Measurements from ENCODE around the gene TMEM222.
"Not testable (repeated sequence)": the region's sequence is repeated elsewhere in the genome, so short reads cannot be mapped to it uniquely, and the experiment has no call there.

GRCh38 chr1:27285821-27286220, 36.1 kb upstream of the TMEM222 start:
- TF ChIP-seq CTCF (IDR thresholded peaks at IDR 0.05; ENCODE audit: poor library complexity, severe bottlenecking); EP300 (conservative IDR thresholded peaks at IDR 0.05; ENCODE audit: poor library complexity, severe bottlenecking); POLR2AphosphoS5 (IDR thresholded peaks at IDR 0.05); EZH2 (IDR thresholded peaks at IDR 0.05; ENCODE audit: borderline replicate concordance, insufficient read depth, low read length, poor library complexity, severe bottlenecking); TAF1 (IDR thresholded peaks at IDR 0.05; ENCODE audit: low read depth); MXI1 (conservative IDR thresholded peaks at IDR 0.05; ENCODE audit: poor library complexity, severe bottlenecking); REST (IDR thresholded peaks at IDR 0.05; ENCODE audit: borderline replicate concordance); RAD21 (conservative IDR thresholded peaks at IDR 0.05): not testable (repeated sequence)
